Endothelial cell (in vitro differentiated cells): ENCODE results near the gene USP10. TPM values are rescaled to one million over a fixed set of nuclear protein-coding genes. Genes with fewer than 3 reads are reported as not detected.
A peak's percentile ranks its signal among the peaks of the same experiment; 100 is the strongest.

Experiments
- DNase-seq: peaks from one replicate; pipeline ENCODE4 v3.0.0; 2021; ENCODE audit warnings: low spot score
- H3K27ac Mint-ChIP-seq: one replicate; pipeline ENCODE4 v1.8.0; 2021; ENCODE audit warnings: mixed read lengths, inconsistent platforms; ENCODE audit not compliant: unreplicated experiment
- H3K27me3 Mint-ChIP-seq: one replicate; pipeline ENCODE4 v1.8.0; 2021; ENCODE audit warnings: mild to moderate bottlenecking, moderate library complexity, mixed read lengths, inconsistent platforms; ENCODE audit not compliant: unreplicated experiment
- H3K36me3 Mint-ChIP-seq: one replicate; pipeline ENCODE4 v1.8.0; 2021; ENCODE audit warnings: mild to moderate bottlenecking, low read depth, mixed read lengths, inconsistent platforms; ENCODE audit not compliant: unreplicated experiment
- H3K4me1 Mint-ChIP-seq: one replicate; pipeline ENCODE4 v1.8.0; 2021; ENCODE audit warnings: mild to moderate bottlenecking, mixed read lengths, inconsistent platforms; ENCODE audit not compliant: unreplicated experiment
- H3K4me3 Mint-ChIP-seq: one replicate; pipeline ENCODE4 v1.8.0; 2021; ENCODE audit warnings: mild to moderate bottlenecking, mixed read lengths, inconsistent platforms; ENCODE audit not compliant: unreplicated experiment
- H3K9me3 Mint-ChIP-seq: one replicate; pipeline ENCODE4 v1.8.0; 2021; ENCODE audit warnings: mixed read lengths, inconsistent platforms; ENCODE audit not compliant: unreplicated experiment
- total RNA-seq: library from RNA; stranded (reverse); fragmentation: NEBNext Ultra II Directional; extraction: Animal tissue kit (Norgen Biotek cat#: 25700); gene quantifications from one replicate; pipeline ENCODE4 v1.2.1, GENCODE V29; 2021; ENCODE audit not compliant: unreplicated experiment
- TF ChIP-seq, protein P1 (sequence below): fragments of 200-600 bp; sonication (generic); IDR thresholded peaks from one replicate; pipeline ENCODE4 v1.5.0; 2021; ENCODE audit warnings: antibody characterized with exemption; ENCODE audit not compliant: unreplicated experiment

The USP10 gene
- total RNA-seq, 1 donor from 2014 or later = 81.2 TPM

DNA sequence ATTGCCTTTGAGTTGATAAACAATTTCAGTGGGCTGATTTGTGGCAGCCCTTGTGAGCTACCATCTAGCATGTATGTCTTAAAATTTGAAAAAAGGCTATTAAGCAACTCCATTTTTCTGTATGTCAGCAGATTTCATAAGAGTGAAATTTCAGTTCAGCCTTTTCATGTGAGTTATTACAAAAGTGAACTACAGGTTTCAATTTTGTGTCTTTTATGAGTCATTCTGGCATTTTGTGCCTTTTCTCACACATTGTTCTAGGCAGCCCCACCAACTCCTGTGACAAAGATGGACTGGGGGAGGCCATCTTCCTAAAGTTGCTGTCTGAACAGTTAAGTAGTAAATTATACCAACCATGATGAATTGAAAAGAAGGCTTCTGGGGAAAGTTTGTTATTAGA lies 52.1 kb downstream of the USP10 start:
- no peak overlapping the region for H3K27ac Mint-ChIP-seq
- H3K9me3 Mint-ChIP-seq = no peaks in the 10 kb centered on the region
- H3K27me3 Mint-ChIP-seq = no peaks in the 10 kb centered on the region
- TF ChIP-seq, protein P1, sequence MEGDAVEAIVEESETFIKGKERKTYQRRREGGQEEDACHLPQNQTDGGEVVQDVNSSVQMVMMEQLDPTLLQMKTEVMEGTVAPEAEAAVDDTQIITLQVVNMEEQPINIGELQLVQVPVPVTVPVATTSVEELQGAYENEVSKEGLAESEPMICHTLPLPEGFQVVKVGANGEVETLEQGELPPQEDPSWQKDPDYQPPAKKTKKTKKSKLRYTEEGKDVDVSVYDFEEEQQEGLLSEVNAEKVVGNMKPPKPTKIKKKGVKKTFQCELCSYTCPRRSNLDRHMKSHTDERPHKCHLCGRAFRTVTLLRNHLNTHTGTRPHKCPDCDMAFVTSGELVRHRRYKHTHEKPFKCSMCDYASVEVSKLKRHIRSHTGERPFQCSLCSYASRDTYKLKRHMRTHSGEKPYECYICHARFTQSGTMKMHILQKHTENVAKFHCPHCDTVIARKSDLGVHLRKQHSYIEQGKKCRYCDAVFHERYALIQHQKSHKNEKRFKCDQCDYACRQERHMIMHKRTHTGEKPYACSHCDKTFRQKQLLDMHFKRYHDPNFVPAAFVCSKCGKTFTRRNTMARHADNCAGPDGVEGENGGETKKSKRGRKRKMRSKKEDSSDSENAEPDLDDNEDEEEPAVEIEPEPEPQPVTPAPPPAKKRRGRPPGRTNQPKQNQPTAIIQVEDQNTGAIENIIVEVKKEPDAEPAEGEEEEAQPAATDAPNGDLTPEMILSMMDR = no peak
- no peaks in the 10 kb centered on the region for H3K36me3 Mint-ChIP-seq
- DNase-seq = no peak
- H3K4me3 Mint-ChIP-seq = no peak overlapping the region
- peaks cover 26% of the 10 kb centered on the region for H3K4me1 Mint-ChIP-seq

DNA sequence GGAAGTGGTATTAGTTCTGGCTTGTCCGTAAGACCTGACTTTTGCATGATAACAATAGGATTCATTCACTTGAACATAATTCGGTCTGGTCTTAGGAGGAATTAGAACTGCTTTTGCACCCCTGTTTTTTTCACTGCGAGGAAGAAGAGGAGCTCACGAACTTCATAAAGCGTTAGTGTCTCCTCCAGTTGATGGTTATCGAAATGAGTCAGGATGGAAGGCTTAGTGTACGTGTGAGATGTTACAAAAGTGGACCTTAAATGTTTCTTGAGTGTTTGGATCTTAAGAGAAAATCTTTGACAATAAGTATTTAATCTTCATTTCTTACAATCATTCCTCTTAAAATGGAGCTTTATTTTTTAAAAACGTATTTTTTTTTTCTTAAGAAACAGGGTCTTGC lies 52.8 kb downstream of the USP10 start:
- Mint-ChIP-seq H3K36me3 (no peaks in the 10 kb centered on the region), H3K27ac (no peak overlapping the region), H3K4me1 (peaks cover 26% of the 10 kb centered on the region), H3K27me3 (no peaks in the 10 kb centered on the region), H3K9me3 (no peaks in the 10 kb centered on the region), H3K4me3 (no peak overlapping the region)
- DNase-seq = no peak
- TF ChIP-seq, protein P1 = no peak

DNA sequence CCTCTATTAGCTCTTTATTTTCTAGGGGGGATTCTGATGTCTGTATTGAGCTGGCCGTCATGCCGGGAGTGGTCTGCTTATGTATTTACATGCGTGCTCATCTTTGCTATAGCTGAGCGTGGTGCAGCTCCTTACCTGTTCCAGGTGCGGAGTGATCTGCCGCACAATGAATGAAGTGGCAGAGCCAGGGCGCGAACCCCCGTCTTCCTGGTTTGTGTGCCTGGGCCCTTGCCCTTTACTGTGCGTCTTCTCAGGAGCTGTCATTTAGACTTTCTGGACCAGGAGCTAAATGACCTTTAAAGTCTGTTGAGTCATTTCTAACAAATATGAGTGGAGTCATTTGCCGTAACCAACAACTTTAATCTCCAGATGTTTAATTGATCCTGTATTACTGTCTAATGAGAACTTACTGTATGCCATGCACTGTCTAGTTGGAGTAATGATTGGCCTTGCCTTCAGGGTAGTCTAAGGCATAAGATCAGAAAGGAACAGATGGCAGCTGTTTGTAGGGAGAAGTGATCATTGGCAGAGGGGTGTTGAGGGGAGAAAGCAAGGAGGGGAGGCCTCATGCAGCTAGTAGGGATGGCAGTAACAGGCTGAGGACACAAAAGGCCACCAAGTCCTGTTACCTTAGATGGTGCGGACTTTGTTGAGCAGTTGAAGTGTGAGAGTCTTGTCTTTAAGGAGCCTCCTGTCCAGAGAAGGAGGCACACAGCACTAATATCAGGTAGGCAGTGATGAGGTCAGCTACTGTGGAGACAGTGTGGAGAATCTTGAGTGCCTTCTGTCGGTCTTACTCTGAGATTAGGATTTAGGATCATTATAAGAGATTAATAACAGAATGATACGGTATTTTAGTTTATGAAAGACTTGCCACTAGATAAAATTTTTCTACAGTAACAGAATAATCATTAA lies 53.9 kb downstream of the USP10 start:
- no peak for DNase-seq
- no peaks in the 10 kb centered on the region for H3K9me3 Mint-ChIP-seq
- no peaks in the 10 kb centered on the region for H3K27me3 Mint-ChIP-seq
- no peak overlapping the region for H3K27ac Mint-ChIP-seq
- peaks cover 37% of the 10 kb centered on the region for H3K4me1 Mint-ChIP-seq
- TF ChIP-seq, protein P1 = no peak
- no peaks in the 10 kb centered on the region for H3K36me3 Mint-ChIP-seq
- H3K4me3 Mint-ChIP-seq = no peak overlapping the region

DNA sequence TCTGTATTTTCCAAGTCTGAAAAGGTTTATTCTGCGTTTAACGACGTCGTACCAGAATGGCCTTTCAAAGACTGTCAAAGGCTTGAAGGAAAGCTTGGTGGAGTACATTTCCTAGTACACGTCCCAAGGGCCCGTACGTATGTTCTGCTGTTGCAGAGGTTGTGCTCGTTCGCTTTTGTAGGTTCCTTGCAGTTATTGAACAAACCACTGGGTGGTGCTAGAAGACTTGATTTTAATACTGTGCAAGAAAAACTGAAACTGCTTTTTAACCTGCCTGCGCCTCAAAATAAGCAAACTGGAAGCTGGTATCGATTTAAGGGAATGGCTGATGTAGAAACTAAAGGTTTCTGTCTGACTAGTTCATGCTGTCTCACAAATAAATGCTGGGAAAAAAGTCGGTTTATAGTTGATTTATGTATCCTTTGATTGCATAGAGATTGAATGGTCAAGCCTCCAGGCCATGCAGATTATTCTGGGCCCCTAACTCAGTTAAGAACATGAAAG lies 54.6 kb downstream of the USP10 start:
- TF ChIP-seq, protein P1 = peak; percentile 89
- no peaks in the 10 kb centered on the region for H3K9me3 Mint-ChIP-seq

More for the DNA sequence above, 54.6 kb downstream of the USP10 start:
- Mint-ChIP-seq H3K4me3 (no peak overlapping the region), H3K27ac (no peak overlapping the region), H3K27me3 (no peaks in the 10 kb centered on the region), H3K36me3 (no peaks in the 10 kb centered on the region), H3K4me1 (peaks cover 43% of the 10 kb centered on the region)
- DNase-seq = peak; percentile 78
